ENCODE data around the gene ASTN2.

DNA sequence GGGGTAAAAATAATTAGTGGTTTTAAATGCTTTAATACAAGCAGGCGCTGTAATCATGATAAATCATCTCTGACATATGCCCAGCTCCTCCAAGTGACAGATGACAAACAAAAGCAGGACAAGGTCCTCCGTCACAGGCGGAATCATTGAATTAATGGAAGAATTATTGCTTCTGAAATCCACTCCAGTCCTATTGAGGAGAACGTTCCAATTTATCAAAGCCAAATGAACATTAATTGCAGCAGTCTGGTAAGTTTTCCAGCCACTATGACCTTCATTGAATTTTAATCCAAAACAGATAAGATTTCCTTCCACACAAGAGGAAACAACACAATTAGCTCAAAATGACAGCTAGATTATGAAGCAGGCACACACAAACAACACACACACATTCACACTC is 136.8 kb downstream of the ASTN2 start:
- TF ChIP-seq CTCF (conservative IDR thresholded peaks at IDR 0.05), result no peak
- no peak for TF ChIP-seq ZFX (IDR thresholded peaks at IDR 0.05)
